Activated CD8-positive, alpha-beta memory T cell treated with anti-CD3 and anti-CD28 coated beads, Interleukin-2, amount 10 ng/mL, durations not matched to agents 7 days and 5 days (primary cell): ENCODE measurements around the gene IL21R. TPM values are rescaled to one million over a fixed set of nuclear protein-coding genes. Genes with fewer than 3 reads are reported as not detected.
"Not testable (repeated sequence)": the region's sequence is repeated elsewhere in the genome, so short reads cannot be mapped to it uniquely, and the experiment has no call there.

Experiments used
- ATAC-seq: fragments of 150-1000 bp; cut with Tn5 transposase; one replicate; pipeline ENCODE4 v1.10.0; 2021; ENCODE audit warnings: moderate library complexity
- CTCF ChIA-PET: fragments of 350-600 bp; sonication (Branson Sonifier 250); formaldehyde crosslinking; loops from one replicate; lab custom pipeline; 2021; ENCODE audit warnings: antibody characterized with exemption; lab: Charles Lee
- DNase-seq: peaks from one replicate; pipeline ENCODE4 v3.0.0-alpha.2; 2020
- H3K27ac Mint-ChIP-seq: one replicate; pipeline ENCODE4 v1.8.0; 2021; ENCODE audit warnings: mild to moderate bottlenecking, mixed read lengths
- H3K27me3 Mint-ChIP-seq: one replicate; pipeline ENCODE4 v1.8.0; 2021; ENCODE audit warnings: mixed read lengths
- H3K36me3 Mint-ChIP-seq: one replicate; pipeline ENCODE4 v1.8.0; 2021; ENCODE audit warnings: mild to moderate bottlenecking, mixed read lengths
- H3K4me1 Mint-ChIP-seq: one replicate; pipeline ENCODE4 v1.8.0; 2021; ENCODE audit warnings: mixed read lengths
- H3K4me3 Mint-ChIP-seq: one replicate; pipeline ENCODE4 v1.8.0; 2021; ENCODE audit warnings: mild to moderate bottlenecking, moderate library complexity, mixed read lengths
- H3K9me3 Mint-ChIP-seq: one replicate; pipeline ENCODE4 v1.8.0; 2022; ENCODE audit warnings: low read depth, mixed read lengths
- total RNA-seq, 2 experiments: library from RNA; stranded (reverse); gene quantifications; one replicate each; pipeline ENCODE4 v1.2.3, GENCODE V29; 2021

The IL21R gene
- total RNA-seq, 2 experiments from 2014 or later: 24.6 to 38.0 TPM

GRCh38 chr16:27449434-27450195 lies 47.6 kb downstream of the IL21R start:
- DNase-seq (peak; percentile 91), ATAC-seq (peak; percentile 75)
- Mint-ChIP-seq H3K27me3 (no peaks in the 10 kb centered on the region), H3K4me3 (peak overlapping the region; percentile 42), H3K9me3 (peaks cover 10% of the 10 kb centered on the region), H3K36me3 (peaks cover 62% of the 10 kb centered on the region), H3K4me1 (peaks cover 69% of the 10 kb centered on the region), H3K27ac (peak overlapping the region; percentile 92)
- CTCF ChIA-PET: interaction anchor here (0.7 to 3.1 kb wide), 19 partner anchors 10 to 275 kb away, joined by 3 to 14 read pairs (median 4); partner anchors contain the start of gene IL21R

- DNase-seq (no peak), ATAC-seq (peak; percentile 6)
- peaks cover 5% of the 10 kb centered on the region for H3K9me3 Mint-ChIP-seq
- peak overlapping the region; percentile 92 for H3K27ac Mint-ChIP-seq
- H3K36me3 Mint-ChIP-seq: peaks cover 56% of the 10 kb centered on the region
- CTCF ChIA-PET: interaction anchor here (0.8 to 3.1 kb wide), 18 partner anchors 10 to 276 kb away, joined by 3 to 14 read pairs (median 4); partner anchors contain the start of gene IL21R
- peaks cover 73% of the 10 kb centered on the region for H3K4me1 Mint-ChIP-seq
- H3K27me3 Mint-ChIP-seq: no peaks in the 10 kb centered on the region
- H3K4me3 Mint-ChIP-seq: peak overlapping the region; percentile 42
These were observed 48.2 kb downstream of the IL21R start for GRCh38 chr16:27450196-27450549.

DNA sequence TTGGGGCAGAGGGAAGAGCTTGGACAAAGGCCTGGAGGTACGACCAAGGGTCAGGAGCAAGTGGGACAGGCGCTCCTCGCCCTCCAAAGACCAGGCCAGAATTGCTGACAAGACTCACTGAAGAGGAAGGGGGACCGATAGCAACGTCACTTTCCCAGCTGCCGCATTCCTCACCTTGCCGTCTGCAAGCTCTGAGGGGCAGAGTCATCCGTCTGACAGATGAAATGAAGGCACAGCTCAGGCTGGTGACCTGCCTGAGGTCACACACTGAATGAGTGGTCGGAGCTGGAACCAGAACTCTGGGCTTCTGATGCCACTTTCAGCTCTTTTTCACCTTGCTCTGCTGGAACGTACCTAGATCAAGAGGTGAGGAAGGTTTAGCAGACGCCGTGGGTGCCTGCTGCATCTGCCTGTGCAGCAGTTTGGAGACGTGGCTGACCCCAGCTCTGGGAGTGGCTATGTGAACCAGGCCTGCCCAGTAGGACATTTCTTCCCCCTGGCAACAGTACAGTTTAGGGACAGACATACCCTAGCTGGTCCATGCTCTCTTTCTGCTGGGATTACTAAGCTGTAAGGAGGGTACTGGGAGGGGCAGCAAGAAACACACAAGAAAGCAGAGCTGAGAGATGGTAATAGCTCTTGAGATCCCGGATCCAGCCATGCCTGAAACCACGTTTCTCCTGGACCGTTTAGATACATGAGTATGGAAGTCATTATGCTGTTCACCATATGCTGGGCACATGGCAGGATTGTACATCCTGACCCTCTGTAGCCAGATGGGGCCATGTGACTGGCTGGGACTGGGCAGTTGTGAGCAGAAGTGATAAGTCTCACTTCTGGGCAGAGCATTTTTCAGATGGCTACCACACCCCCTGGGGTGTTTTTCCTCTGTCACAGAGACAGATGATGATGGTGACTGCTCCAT lies 50.9 kb downstream of the IL21R start:
- DNase-seq (no peak), ATAC-seq (no peak)
- no peaks in the 10 kb centered on the region for H3K9me3 Mint-ChIP-seq
- H3K27ac Mint-ChIP-seq: no peak overlapping the region
- no peak overlapping the region for H3K4me3 Mint-ChIP-seq
- H3K4me1 Mint-ChIP-seq: peaks cover 69% of the 10 kb centered on the region
- CTCF ChIA-PET: interaction anchor here (0.7 to 3.1 kb wide), 11 partner anchors 9 to 300 kb away, joined by 3 to 14 read pairs (median 4); partner anchors contain the start of gene IL21R
- no peaks in the 10 kb centered on the region for H3K27me3 Mint-ChIP-seq
- peaks cover 31% of the 10 kb centered on the region for H3K36me3 Mint-ChIP-seq

DNA sequence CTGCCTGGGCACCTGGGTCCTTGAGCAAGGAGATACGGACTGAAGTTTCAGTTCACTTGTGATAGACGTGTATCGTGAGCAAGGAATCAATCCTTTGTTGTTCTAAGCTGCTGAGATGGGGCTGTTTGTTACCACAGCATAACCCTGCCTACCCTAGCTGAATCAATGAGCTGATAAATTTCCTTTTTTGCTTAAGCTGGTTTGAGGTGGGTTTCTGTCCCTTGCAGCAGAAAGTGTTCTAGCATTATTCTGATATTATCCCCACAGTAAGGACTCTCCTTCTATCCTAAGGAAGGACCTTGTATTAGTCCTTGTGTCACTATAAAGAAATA lies 51.5 kb downstream of the IL21R start:
- CTCF ChIA-PET: interaction anchor here (0.7 to 2.1 kb wide), 5 partner anchors 11 to 274 kb away, joined by 3 to 8 read pairs (median 5); no protein-coding TSS in a partner anchor
- Mint-ChIP-seq H3K27me3 (no peaks in the 10 kb centered on the region), H3K27ac (no peak overlapping the region), H3K4me1 (peaks cover 63% of the 10 kb centered on the region), H3K36me3 (peaks cover 25% of the 10 kb centered on the region), H3K4me3 (no peak overlapping the region), H3K9me3 (no peaks in the 10 kb centered on the region)
- ATAC-seq (no peak), DNase-seq (no peak)

DNA sequence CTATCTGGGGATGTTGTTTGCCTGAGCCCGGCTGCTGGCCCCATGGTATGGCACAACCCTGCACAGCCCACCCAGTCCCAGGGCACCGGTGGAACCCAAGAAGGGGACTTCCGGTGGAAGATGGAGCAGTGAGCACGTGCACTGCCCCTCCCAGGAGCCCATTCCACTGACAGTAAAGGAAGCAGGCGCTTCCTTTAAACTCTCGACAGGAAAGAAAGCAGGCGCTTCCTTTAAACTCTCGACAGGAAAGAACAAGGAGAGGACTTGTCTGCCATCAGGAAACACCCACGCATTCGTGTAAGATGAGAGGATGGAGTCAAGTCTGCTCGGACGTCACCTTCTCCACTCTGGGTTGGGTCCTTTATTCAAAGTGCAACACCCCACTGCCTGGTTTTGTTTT lies 53.7 kb downstream of the IL21R start:
- DNase-seq: no peak
- Mint-ChIP-seq H3K9me3 (no peaks in the 10 kb centered on the region), H3K4me3 (no peak overlapping the region), H3K36me3 (peaks cover 13% of the 10 kb centered on the region), H3K27ac (no peak overlapping the region), H3K27me3 (no peaks in the 10 kb centered on the region), H3K4me1 (peaks cover 45% of the 10 kb centered on the region)
- CTCF ChIA-PET: interaction anchor here (0.8 to 2.2 kb wide), 5 partner anchors 70 to 276 kb away, joined by 3 to 9 read pairs (median 3); no protein-coding TSS in a partner anchor
- no peak for ATAC-seq

- Mint-ChIP-seq H3K27ac (peak overlapping the region; percentile 21), H3K4me1 (peaks cover 33% of the 10 kb centered on the region)
- CTCF ChIA-PET: interaction anchor here (1.5 to 2.9 kb wide), 4 partner anchors 86 to 278 kb away, joined by 5 to 9 read pairs (median 7); no protein-coding TSS in a partner anchor
- DNase-seq, H3K9me3 Mint-ChIP-seq, H3K36me3 Mint-ChIP-seq, H3K4me3 Mint-ChIP-seq, H3K27me3 Mint-ChIP-seq, ATAC-seq: not testable (repeated sequence)
These were observed 55.6 kb downstream of the IL21R start for GRCh38 chr16:27457605-27457900.

GRCh38 chr16:27458258-27458657 lies 56.3 kb downstream of the IL21R start:
- H3K36me3 Mint-ChIP-seq: peaks cover 5% of the 10 kb centered on the region
- no peaks in the 10 kb centered on the region for H3K9me3 Mint-ChIP-seq
- no peaks in the 10 kb centered on the region for H3K27me3 Mint-ChIP-seq
- H3K4me1 Mint-ChIP-seq: peaks cover 35% of the 10 kb centered on the region
- CTCF ChIA-PET: interaction anchor here (1.5 to 2.9 kb wide), 4 partner anchors 87 to 279 kb away, joined by 5 to 9 read pairs (median 7); no protein-coding TSS in a partner anchor
- H3K27ac Mint-ChIP-seq: no peak overlapping the region
- H3K4me3 Mint-ChIP-seq: no peak overlapping the region
- no peak for ATAC-seq
- DNase-seq: no peak

- H3K4me1 Mint-ChIP-seq: peaks cover 44% of the 10 kb centered on the region
- H3K4me3 Mint-ChIP-seq: no peak overlapping the region
- CTCF ChIA-PET: interaction anchor here (1.1 to 2.9 kb wide), 8 partner anchors 9 to 305 kb away, joined by 3 to 9 read pairs (median 6); no protein-coding TSS in a partner anchor
- H3K9me3 Mint-ChIP-seq: no peaks in the 10 kb centered on the region
- H3K36me3 Mint-ChIP-seq: peaks cover 9% of the 10 kb centered on the region
- no peak for ATAC-seq
- H3K27ac Mint-ChIP-seq: no peak overlapping the region
- no peaks in the 10 kb centered on the region for H3K27me3 Mint-ChIP-seq
- DNase-seq: no peak
These were observed 57.2 kb downstream of the IL21R start for GRCh38 chr16:27458987-27459688.

DNA sequence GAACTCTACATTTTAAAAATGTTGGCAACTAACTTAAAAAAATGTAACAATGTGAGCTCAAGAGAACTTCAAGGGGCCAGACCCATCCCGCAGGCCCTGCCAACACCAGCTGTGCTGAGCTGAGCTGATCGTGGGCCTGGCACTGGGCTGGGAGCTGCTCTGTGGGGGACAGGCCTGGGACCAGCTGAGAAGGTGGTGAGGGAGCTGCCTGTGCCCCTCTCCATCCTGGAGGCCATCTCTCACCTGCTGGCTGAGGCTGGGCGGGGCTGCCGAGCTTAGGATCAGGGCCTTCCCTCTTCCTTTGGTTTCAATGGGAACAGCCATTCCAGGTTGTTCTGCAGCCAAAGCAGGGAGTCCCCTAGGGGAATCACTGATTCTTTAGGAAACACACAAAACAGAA lies 58.2 kb downstream of the IL21R start:
- H3K27ac Mint-ChIP-seq: no peak overlapping the region
- H3K4me1 Mint-ChIP-seq: peaks cover 44% of the 10 kb centered on the region
- no peaks in the 10 kb centered on the region for H3K27me3 Mint-ChIP-seq
- H3K36me3 Mint-ChIP-seq: peaks cover 14% of the 10 kb centered on the region
- H3K4me3 Mint-ChIP-seq: no peak overlapping the region
- ATAC-seq (no peak), DNase-seq (no peak)
- H3K9me3 Mint-ChIP-seq: no peaks in the 10 kb centered on the region
- CTCF ChIA-PET: interaction anchor here (0.7 to 1.9 kb wide), 6 partner anchors 10 to 306 kb away, joined by 3 to 6 read pairs (median 4); no protein-coding TSS in a partner anchor

- Mint-ChIP-seq H3K4me3 (no peak overlapping the region), H3K4me1 (peaks cover 39% of the 10 kb centered on the region), H3K9me3 (no peaks in the 10 kb centered on the region), H3K36me3 (peaks cover 18% of the 10 kb centered on the region), H3K27ac (peak overlapping the region; percentile 11), H3K27me3 (no peaks in the 10 kb centered on the region)
- DNase-seq: no peak
- CTCF ChIA-PET: interaction anchor here (0.7 to 1.9 kb wide), 6 partner anchors 9 to 307 kb away, joined by 3 to 6 read pairs (median 4); no protein-coding TSS in a partner anchor
- no peak for ATAC-seq
These were observed 58.9 kb downstream of the IL21R start for GRCh38 chr16:27460663-27461482.

DNA sequence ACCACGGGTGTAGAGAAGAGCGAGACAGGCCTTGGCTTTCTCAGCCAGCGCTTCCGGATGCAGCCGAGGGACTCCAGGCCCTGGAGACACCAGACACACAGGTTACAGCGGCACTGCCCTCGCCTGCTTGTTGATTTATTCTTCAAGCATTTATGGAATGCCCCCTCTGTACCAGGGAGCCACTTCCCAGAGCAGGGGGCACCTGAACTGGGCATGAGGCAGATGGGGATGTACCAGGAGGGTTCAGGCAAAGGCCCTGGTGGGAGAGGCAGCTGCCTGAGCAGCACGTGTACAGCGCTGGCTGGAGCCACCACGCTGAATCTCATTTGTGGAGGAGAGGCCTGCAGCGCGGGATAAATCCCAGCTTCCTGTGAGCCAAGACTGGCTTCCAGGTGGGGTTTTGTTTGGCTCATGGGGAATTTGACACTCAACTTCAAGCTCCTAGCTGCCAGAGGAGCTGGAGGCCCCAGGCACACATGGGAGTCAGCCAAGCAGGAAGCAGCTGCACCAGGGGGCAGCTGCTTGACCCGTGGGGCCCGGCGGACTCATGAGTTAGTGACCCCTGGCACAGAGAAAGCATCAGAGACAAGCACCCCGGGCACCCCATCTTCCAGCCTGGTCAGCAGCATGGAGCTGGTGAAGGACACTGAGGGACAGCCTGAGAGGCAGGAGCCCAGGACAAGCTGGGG lies 59.7 kb downstream of the IL21R start:
- CTCF ChIA-PET: interaction anchor here (1.0 to 2.8 kb wide), 9 partner anchors 10 to 351 kb away, joined by 3 to 15 read pairs (median 4); no protein-coding TSS in a partner anchor
- DNase-seq (no peak), ATAC-seq (no peak)
- H3K4me1 Mint-ChIP-seq: peaks cover 34% of the 10 kb centered on the region
- H3K4me3 Mint-ChIP-seq: no peak overlapping the region
- no peaks in the 10 kb centered on the region for H3K27me3 Mint-ChIP-seq
- H3K9me3 Mint-ChIP-seq: no peaks in the 10 kb centered on the region
- peaks cover 23% of the 10 kb centered on the region for H3K36me3 Mint-ChIP-seq
- H3K27ac Mint-ChIP-seq: peak overlapping the region; percentile 41
